ENCODE measurements around the gene MACROD2.

Gene MACROD2

DNA sequence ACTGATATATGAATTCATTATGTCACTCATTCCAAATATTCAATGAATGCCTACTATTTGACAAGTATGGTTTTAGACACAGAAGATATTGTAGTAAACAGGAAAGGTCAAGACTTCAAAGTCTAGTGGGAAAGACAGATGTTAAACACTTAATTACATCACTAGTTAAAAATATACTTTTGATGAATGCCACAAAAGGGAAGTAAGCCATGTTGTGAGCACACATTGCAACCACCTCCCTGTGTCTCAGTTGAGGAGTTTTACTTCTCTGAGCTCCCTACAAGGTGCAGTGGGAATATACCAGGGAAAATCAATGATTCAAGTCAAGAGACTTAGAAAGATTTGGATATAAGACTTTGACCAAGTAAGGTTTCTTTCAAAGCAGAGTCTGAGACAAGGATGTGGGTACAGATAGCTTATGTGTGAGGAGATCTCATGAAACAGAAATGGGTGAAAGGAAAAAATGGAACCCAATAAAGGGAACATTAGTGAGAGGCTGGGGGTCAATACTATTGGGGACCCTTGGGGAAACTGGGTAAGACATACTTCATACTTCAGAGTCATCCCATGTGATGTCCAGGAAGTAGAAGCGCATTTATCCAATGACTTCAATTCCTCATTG lies 2074.2 kb downstream of the MACROD2 start:
- no peak for DNase-seq

DNA sequence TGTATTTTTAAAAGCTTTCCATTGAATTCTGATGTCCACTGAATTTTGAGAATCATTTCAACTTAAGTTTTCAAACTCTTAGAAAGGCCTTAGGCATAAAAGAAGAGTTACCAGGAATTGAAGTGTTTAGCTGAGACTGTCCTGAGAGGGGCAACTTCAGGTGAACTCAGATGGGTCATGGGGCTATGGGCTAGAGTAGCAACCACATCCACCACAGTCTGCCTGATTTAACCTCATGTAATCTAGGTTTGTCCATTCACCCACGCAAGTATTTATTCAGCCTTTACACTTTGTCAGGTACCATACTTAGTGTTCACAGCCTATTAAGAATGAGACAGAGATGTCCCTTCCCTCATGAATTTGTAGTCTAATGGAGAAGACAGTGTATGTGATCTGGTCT lies 2076.9 kb downstream of the MACROD2 start:
- no peak for DNase-seq

DNA sequence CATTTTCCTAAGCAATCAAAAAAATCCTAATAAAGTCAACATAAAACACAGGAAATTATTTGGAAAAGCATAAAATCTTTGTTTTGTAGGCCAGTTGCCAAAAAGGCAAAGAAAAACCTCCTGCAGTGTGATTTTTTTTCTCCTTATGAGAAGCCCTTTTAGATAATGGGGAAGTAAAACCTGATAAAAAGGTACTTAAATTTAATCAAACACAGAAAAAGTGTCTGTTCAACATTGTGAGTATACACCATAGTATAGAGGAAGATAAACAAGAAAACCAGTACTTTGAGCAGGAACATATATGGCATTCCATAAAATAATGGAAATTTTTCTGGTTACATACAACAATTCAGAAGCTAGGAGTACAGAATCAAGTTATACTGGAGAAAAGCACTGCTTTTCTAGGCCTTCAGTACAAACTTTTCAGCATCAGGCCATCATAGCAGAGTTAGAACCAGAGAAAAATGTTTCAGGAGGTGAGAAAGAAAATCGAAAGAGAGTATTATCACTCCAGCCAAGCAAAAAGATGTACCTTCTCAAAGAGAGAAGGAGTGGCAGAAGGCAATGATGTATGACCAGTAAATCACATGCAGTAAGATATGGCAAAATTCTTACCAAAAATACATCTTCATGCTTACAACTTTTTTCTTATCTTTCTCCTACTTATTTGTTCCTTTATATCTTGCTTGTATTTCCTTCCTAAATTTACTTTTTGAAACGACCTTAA lies 2083.0 kb downstream of the MACROD2 start:
- DNase-seq: no peak

DNA sequence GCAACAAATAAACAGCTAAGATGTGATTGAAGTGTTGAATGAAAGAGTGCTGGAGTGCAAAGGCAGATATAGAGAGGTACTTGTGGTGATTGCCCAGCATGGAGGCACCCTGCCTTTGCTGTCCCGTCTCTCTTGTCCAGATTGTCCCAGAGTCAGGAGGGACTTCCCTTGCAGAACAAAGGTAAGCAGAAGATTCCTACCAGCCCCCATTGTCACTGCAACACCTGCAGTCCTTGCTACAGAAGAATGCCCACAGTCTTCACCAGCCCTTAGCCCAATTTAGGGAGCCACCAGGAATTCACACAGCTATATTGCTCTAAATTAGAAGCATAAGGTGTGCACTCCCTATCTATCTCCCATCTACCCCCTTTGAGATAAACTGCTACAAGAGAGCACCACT lies 2086.1 kb downstream of the MACROD2 start:
- no peak for DNase-seq

DNA sequence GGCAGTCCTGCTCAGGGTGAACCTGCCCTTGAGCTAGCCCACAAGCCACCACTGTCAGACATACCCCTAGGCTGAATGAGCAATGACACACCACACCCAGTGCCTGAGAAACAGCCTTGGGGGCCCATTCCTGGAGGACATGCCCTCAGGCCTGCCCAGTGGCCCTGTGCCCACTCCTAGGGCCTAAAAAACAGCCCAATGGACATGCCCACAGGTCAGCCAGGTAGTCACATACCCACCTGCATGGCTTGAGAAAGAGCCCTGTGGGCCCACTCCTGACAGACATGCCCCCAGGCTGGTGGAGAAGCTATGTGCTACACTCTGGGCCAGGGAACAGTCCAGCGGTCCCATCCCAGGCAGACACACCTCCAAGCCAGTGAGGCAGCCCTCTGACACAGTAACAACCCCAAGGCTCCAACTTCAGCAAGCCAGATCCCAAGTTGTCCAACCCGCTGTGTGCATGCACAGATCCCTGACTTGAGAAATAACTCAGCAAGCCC lies 2086.8 kb downstream of the MACROD2 start:
- no peak for DNase-seq

DNA sequence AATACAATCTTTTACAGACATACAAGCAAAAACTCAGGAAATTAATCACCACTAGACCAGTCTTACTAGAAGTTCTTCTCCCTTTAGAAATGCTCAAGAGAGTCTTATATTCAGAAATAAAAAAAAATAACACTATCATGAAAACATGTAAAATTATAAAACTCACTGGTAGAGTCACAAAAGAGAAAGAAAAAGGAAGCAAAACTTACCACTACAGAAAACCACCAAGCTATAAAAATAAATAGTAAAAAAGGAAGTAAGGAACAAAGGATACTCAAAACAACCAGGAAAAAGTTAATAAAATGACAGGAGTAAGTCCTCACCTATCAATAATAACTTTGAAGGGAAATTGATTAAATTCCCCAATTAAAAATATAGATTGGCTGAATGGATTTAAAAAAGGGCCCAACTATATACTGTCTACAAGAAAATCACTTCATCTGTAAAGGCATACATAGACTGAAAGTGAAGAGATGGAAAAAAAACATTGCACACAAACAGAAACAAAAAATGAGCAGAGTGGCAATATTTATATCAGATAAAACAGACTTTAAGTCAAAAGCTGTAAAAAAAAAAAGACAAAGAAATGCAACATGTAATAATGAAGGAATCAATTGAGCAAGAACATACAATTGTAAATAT lies 2088.4 kb downstream of the MACROD2 start:
- no peak for DNase-seq

DNA sequence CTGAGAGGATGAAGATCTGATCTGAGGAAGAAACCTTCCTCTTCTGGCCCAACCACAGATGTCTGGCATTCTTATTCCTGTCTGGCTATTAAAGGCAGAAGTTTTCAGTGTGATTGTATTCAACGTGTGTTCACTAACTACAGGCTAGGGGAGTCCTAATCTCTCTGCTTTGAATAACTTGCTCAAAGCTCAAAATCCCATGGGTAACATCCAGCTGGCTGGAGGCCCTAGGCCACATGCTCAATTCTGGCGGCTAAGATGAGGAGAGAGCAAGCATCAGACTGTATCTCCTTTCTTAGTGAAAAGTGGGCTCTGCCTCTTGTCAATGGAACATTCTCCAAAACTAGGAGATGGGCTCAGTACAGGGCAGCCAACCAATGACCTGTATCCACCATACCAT lies 2099.9 kb downstream of the MACROD2 start:
- DNase-seq: no peak

DNA sequence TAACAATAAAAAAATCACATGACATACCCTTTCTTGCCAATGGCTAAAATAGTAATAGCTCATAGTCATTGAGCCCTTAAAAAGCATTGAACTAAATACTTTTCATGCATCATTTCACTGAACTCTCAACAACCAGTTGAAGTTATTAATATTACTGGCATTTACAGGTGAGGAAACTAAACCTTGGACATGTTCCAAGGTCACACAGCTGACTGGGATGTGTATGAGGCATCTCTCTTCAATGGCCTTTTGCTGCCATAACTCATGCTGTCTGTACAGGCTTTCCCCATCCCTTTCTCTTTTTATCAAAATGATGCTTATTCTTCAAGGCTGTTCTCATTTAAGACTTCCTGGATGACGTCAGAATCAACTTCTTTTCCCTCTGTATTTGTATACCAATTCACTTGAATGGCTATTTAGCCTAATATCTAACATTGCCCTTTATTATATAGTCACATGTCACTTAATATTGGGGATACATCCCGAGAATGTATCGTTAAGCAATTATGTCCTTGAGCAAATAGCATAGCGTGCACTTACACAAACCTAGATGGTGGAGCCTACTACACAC lies 2101.5 kb downstream of the MACROD2 start:
- no peak for DNase-seq

DNA sequence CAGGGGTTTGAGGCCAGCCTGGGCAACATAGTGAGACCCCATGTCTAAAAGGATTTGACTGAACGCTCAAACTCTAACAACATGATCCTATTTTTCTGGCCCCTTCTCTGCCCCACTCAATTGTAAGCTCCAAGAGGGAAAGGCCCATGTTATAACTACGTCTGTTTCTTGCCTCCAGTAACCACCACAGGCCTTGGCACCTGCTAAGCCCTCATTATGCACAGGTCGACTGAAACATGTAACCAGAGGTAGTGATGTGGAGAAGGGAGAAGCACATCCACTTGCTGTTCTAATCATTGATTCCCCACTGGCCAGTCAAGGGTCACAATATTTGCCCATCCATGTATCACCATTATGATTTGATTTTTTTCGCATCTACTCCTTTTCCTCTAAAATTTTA lies 2102.5 kb downstream of the MACROD2 start:
- no peak for DNase-seq

DNA sequence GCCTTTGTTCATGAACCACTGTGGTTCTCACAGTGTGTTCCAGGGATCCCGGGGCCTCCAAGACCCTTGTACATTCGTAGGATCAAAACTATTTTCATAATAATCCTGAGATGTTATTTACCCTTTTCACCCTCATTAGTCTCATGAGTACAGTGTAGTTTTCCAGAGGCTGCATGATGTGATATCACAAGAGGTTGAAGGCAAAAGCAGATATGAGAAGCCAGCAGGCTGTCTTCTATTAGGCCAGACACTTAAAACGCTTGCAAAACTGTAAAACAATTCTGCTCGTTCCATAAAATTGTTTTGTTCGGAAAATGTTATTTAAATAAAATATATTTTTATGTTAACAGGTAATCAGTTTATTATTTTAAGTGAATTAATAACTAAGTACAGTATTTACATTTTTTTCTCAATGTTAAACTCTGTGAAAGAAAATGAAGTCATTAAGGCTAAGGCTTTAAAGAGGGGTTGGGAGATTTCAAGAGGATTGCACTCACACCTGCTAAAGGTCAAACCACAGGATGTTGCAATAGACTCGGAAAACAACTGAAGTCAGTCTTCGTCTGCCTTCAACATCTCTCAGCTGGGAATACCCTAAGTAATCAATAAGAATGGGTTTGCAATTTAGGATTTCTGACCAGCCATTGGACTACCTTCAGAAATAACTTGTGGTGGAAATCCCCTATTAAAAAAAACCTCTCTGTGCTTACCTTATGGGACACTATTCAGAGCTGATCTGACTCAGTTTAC lies 2103.7 kb downstream of the MACROD2 start:
- no peak for DNase-seq

DNA sequence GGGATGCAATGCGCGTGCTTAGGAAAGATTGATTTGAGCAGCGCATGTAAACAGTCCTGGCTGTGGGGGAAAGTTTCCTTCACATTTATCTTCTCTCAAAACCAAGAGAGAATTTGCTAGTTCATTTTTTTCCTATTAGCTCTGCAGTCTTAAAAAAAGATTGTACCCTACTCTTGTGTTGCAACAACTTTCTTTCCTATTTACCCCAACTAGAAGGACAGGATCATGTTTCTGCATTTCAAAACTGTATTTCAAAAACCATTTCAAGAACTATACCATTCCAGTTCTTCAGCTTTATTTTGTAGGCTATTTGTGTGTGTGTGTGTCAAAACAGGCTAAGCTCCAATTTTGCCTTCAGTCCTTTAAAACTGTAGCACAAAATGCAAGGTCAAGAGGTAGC lies 2104.8 kb downstream of the MACROD2 start:
- no peak for DNase-seq

DNA sequence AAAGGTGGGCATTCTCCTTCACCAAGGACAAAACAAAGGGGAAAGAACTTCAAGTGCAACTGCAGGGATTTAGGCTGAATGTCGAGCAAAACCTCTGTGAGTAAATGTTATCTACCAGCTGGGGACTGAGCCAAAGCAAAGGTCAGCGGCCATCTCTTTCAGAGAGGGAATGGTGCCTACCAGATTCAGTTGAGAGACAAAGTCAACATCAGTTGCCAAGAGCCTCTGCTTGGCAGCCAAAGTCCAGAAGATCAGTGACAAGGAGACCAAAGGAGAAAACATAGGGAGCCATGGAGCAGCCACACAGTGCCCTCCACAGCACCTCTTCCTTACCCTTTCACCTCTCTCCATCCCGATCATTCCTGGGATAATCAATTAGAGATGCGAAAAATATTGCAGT lies 2105.5 kb downstream of the MACROD2 start:
- no peak for DNase-seq

Measured in activated CD4-positive, alpha-beta T cell treated with anti-CD3 and anti-CD28 coated beads for 1 hour (primary cell).